Thoracic aorta (tissue), 2 donors: ENCODE results near the gene HOXC12. TPM values are rescaled to one million over a fixed set of nuclear protein-coding genes. Genes with fewer than 3 reads are reported as not detected.
A peak's percentile ranks its signal among the peaks of the same experiment; 100 is the strongest.

Source experiments
- ATAC-seq: fragments of 150-250 bp; one replicate; pipeline ENCODE4 v1.8.0; 2017; ENCODE audit warnings: low read depth; ENCODE audit not compliant: insufficient number of reproducible peaks, low FRiP score
- DNase-seq: peaks from one replicate; pipeline ENCODE4 v3.0.0-alpha.2; 2020; ENCODE audit warnings: low spot score
- H3K27ac ChIP-seq, 2 donors: fragments of 200-600 bp; sonication (generic); 1 replicate in 1 of 2; 2 replicates in 1 of 2; pipeline ENCODE4 v1.5.1; 2016; ENCODE audit warnings: mild to moderate bottlenecking in 2 of 2, moderate library complexity in 2 of 2
- H3K27me3 ChIP-seq: fragments of 200-600 bp; sonication (generic); replicated peaks from 2 replicates; pipeline ENCODE4 v1.6.0; 2016; ENCODE audit warnings: mild to moderate bottlenecking; ENCODE audit not compliant: insufficient read depth
- H3K36me3 ChIP-seq: fragments of 200-600 bp; sonication (generic); one replicate; pipeline ENCODE4 v1.5.1; 2016
- H3K4me1 ChIP-seq, 2 donors: fragments of 200-600 bp; sonication (generic); 1 replicate in 1 of 2; 2 replicates in 1 of 2; pipeline versions ENCODE4 v1.5.1 to v1.6.0; 2016; ENCODE audit warnings: low read depth in 2 of 2, mild to moderate bottlenecking in 1 of 2; ENCODE audit not compliant: control insufficient read depth in 1 of 2
- H3K4me3 ChIP-seq: fragments of 200-600 bp; sonication (generic); 2 replicates; pipeline ENCODE4 v1.5.1; 2016; ENCODE audit warnings: mild to moderate bottlenecking
- H3K9me3 ChIP-seq: fragments of 200-600 bp; sonication (generic); 2 replicates; pipeline ENCODE4 v1.5.1; 2016
- CTCF ChIP-seq: fragments of 200-600 bp; sonication (generic); IDR thresholded peaks from one replicate; pipeline ENCODE4 v1.5.1; 2019; ENCODE audit warnings: antibody characterized with exemption
- total RNA-seq, 2 donors: library from RNA; depleted of rRNA; stranded (reverse); fragments of >200 nt; gene quantifications; one replicate each; pipeline versions ENCODE4 v1.1.0 to v1.2.3, GENCODE V29; 2016

Gene HOXC12
- total RNA-seq, 2 donors from 2014 or later: not detected

DNA sequence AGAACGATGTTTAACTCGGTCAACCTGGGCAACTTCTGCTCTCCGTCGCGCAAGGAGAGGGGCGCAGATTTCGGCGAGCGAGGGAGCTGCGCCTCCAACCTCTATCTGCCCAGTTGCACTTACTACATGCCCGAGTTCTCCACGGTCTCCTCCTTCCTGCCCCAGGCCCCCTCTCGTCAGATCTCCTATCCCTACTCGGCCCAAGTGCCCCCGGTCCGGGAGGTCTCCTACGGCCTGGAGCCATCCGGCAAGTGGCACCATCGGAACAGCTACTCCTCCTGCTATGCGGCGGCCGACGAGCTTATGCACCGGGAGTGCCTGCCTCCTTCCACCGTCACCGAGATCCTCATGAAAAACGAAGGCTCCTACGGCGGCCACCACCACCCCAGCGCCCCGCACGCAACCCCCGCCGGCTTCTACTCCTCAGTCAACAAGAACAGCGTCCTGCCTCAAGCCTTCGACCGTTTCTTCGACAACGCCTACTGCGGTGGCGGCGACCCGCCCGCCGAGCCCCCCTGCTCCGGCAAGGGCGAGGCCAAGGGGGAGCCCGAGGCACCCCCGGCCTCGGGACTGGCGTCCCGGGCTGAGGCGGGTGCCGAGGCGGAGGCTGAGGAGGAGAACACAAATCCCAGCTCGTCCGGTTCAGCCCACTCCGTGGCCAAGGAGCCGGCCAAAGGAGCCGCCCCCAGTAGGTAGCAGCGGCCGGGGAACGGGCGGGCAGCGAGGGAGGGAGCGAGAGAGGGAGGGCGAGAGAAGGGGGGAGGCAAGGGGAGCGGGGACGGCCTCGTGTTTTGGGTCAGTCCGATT lies 18.7 kb downstream of the HOXC12 start:
- ATAC-seq (no peak), DNase-seq (no peak)
- TF ChIP-seq CTCF: no peak
- H3K4me3 ChIP-seq: peak overlapping the region; percentile 63
- peaks cover 58% of the 10 kb centered on the region for H3K27me3 ChIP-seq
- H3K27ac ChIP-seq: no peak overlapping the region
- H3K4me1 ChIP-seq: peaks cover 16 to 24% of the 10 kb centered on the region in 2 donors
- H3K36me3 ChIP-seq: no peaks in the 10 kb centered on the region
- H3K9me3 ChIP-seq: no peaks in the 10 kb centered on the region

DNA sequence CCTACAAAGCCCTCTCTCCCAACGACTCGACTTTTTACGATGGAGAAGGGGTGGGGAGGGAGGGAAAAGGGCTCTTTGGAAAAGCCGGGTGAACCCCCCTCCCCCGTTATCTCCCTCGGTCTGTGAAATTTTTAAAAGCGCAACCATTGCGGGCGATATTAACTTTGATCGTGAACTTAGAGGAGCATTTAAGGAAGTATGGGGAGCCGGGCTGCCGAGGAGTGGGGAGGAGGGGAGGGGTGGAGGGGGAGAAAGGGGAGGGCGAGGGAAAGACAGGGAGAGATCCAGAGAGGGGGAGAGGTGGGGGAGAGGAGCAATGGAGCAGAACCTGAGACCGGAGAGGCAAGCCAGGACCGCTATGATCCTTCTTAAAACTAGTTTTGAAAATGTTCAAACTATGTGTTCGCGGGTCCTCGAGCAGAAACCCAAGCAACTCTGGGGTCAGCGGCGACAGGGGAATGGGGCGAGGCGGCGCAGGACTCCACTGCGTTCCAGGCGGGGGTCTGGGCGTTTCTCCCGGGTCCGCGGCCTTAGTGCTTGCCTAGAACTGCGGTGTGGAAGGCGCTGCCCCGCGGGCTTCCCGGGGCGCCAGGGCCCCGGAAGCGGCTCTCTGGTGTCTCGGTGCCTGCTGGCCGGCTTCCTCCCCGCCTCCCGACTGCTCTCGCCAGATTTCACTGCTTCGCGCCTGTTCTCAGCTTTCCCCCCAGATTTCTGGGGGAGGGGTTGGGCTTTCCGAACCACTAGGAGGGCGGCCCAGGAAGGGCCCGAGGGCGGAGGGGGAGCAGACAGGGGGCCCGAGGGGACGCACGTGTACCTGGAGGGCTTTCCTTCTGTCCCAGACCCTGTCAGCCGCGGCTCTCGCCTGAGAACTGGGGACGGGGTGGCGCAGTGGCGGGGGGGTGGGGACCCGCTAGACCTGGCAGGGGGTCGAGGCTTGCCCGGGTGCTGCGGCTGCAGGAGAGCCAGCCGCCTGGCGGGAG lies 19.7 kb downstream of the HOXC12 start, which contains the start of gene HOTAIR:
Gene HOTAIR (minus strand): TSS at position 871 of the 980 bp plus-strand sequence.
- DNase-seq (no peak), ATAC-seq (no peak)
- Histone ChIP-seq H3K27ac (no peak within 1 kb of the TSS), H3K4me3 (peak within 1 kb of the TSS; percentile 63), H3K9me3 (no peaks in the 10 kb centered on the region), H3K27me3 (peaks cover 58% of the 10 kb centered on the region), H3K36me3 (no peaks in the 10 kb centered on the region), H3K4me1 (peaks cover 16 to 24% of the 10 kb centered on the region in 2 donors)
- no peak for TF ChIP-seq CTCF

- Histone ChIP-seq H3K4me1 (peaks cover 16 to 24% of the 10 kb centered on the region in 2 donors), H3K36me3 (no peaks in the 10 kb centered on the region), H3K27me3 (peaks cover 57% of the 10 kb centered on the region), H3K4me3 (peak overlapping the region; percentile 63), H3K9me3 (no peaks in the 10 kb centered on the region), H3K27ac (no peak overlapping the region)
- TF ChIP-seq CTCF: no peak
- DNase-seq (no peak), ATAC-seq (no peak)
Observed at GRCh38 chr12:53975064-53975471, 20.4 kb downstream of the HOXC12 start.

DNA sequence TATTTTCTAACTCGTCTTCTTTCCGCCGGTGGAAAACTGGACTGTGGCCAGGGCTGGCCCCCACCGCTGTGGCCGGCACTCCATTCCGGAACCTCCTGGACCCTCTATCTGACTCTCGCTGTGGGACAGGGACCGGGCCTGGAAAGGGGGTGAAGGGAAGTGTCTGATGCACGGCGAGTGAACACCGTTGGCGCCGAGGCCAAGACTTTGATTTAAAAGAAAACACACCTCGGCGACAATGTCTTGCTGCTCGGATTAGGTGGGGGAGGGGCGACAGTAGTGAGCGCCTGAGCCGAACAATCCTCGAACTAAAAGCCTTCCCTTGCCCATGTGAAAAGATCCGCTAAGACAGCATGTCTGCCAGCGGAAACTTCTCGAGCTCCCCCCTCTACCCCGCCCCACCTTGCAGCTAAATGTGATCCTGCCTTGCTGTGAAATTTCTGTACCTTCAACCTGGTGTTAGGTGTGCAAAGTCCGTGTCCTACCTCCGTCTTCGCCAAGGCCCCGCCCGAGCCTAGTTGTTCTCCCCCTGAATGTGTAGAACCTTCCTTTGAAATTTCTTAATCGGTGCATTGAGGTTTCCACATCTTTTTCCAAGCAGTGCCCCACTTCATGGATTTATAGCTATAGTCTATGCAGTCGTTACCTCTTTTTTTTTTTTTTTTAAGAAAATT lies 20.9 kb downstream of the HOXC12 start:
- Histone ChIP-seq H3K36me3 (no peaks in the 10 kb centered on the region), H3K27ac (no peak overlapping the region), H3K27me3 (peaks cover 52% of the 10 kb centered on the region), H3K4me1 (peaks cover 16 to 24% of the 10 kb centered on the region in 2 donors), H3K9me3 (no peaks in the 10 kb centered on the region), H3K4me3 (no peak overlapping the region)
- DNase-seq (no peak), ATAC-seq (no peak)
- TF ChIP-seq CTCF: no peak
